SU-DHL-6 (cell line): ENCODE results near the gene TELO2.

Source experiments
- H2AFZ ChIP-seq: fragments of 200-600 bp; sonication (generic); 2 replicates; pipeline ENCODE4 v1.6.1; 2014; ENCODE audit warnings: low read depth, mild to moderate bottlenecking, moderate library complexity, mixed read lengths, antibody characterized with exemption, low read length; ENCODE audit not compliant: severe bottlenecking
- H3F3A ChIP-seq: fragments of 200-600 bp; shearing (Covaris generic); 2 replicates; pipeline ENCODE4 v1.6.0; 2016; ENCODE audit warnings: antibody characterized with exemption, mild to moderate bottlenecking; ENCODE audit not compliant: insufficient read depth
- H3K27ac ChIP-seq: fragments of 200-600 bp; sonication (generic); 2 replicates; pipeline ENCODE4 v1.5.1; 2016; ENCODE audit warnings: low read depth, mild to moderate bottlenecking, low read length, moderate library complexity, mixed read lengths
- H3K27me3 ChIP-seq: fragments of 200-600 bp; sonication (generic), shearing (Covaris generic); 2 replicates; pipeline ENCODE4 v1.6.0; 2014; ENCODE audit warnings: mild to moderate bottlenecking, low read length
- H3K36me3 ChIP-seq: fragments of 200-600 bp; sonication (generic); 2 replicates; pipeline ENCODE4 v1.6.1; 2014; ENCODE audit warnings: mild to moderate bottlenecking, low read length, mixed read lengths
- H3K4me2 ChIP-seq: fragments of 300-600, 200-600 bp; shearing (Covaris generic), sonication (generic); 2 replicates; pipeline ENCODE4 v1.6.0; 2014; ENCODE audit warnings: low read length, low read depth, mild to moderate bottlenecking; ENCODE audit not compliant: poor library complexity, severe bottlenecking
- H3K4me3 ChIP-seq: fragments of 200-600 bp; sonication (generic); 2 replicates; pipeline ENCODE4 v1.5.1; 2014; ENCODE audit warnings: antibody characterized with exemption, low read length, mild to moderate bottlenecking, mixed read lengths; ENCODE audit not compliant: insufficient read depth, poor library complexity, severe bottlenecking
- H3K79me2 ChIP-seq: fragments of 200-600 bp; sonication (generic); 2 replicates; pipeline ENCODE4 v1.6.1; 2014; ENCODE audit warnings: mild to moderate bottlenecking, low read length, moderate library complexity; ENCODE audit not compliant: insufficient read depth
- H3K9ac ChIP-seq: fragments of 200-600 bp; sonication (generic); 2 replicates; pipeline ENCODE4 v1.7.0; 2014; ENCODE audit warnings: mild to moderate bottlenecking, low read length
- H3K9me2 ChIP-seq: fragments of 200-600 bp; sonication (generic); replicated peaks from 2 replicates; pipeline ENCODE4 v1.6.1; 2014; ENCODE audit warnings: low read length; ENCODE audit not compliant: insufficient read depth
- H3K9me3 ChIP-seq: fragments of 200-600 bp; sonication (generic); 2 replicates; pipeline ENCODE4 v1.6.1; 2014; ENCODE audit warnings: low read length, mixed read lengths; ENCODE audit not compliant: insufficient read depth
- H4K20me1 ChIP-seq: fragments of 200-600 bp; sonication (generic); 2 replicates; pipeline ENCODE4 v1.6.1; 2014; ENCODE audit warnings: low read depth, mild to moderate bottlenecking, antibody characterized with exemption, low read length, moderate library complexity, mixed read lengths
- CTCF ChIP-seq: fragments of 200-600 bp; sonication (generic); IDR thresholded peaks from one replicate; pipeline ENCODE4 v1.5.1; 2017; ENCODE audit warnings: antibody characterized with exemption, mild to moderate bottlenecking, low read length, moderate library complexity; ENCODE audit not compliant: insufficient read depth, poor library complexity, severe bottlenecking
- EZH2phosphoT487 ChIP-seq: fragments of 200-600 bp; sonication (generic), shearing (Covaris generic); conservative IDR thresholded peaks from 2 replicates; pipeline ENCODE4 v1.6.1; 2018; ENCODE audit warnings: mild to moderate bottlenecking, antibody characterized with exemption, low read length, moderate library complexity, mixed read lengths

The TELO2 gene

GRCh38 chr16:1530349-1530882, 37.3 kb downstream of the TELO2 start:
- Histone ChIP-seq H3K79me2 (no peaks in the 10 kb centered on the region), H3K9me2 (no peaks in the 10 kb centered on the region), H4K20me1 (no peaks in the 10 kb centered on the region), H3K9me3 (no peaks in the 10 kb centered on the region), H3K4me3 (no peak overlapping the region), H3K4me2 (no peak overlapping the region), H3F3A (no peaks in the 10 kb centered on the region), H3K27me3 (no peaks in the 10 kb centered on the region), H3K27ac (no peak overlapping the region), H3K36me3 (no peaks in the 10 kb centered on the region), H2AFZ (no peak overlapping the region), H3K9ac (no peak overlapping the region)
- TF ChIP-seq EZH2phosphoT487 (no peak), CTCF (no peak)

GRCh38 chr16:1530883-1531637, 37.9 kb downstream of the TELO2 start:
- Histone ChIP-seq H3K36me3 (no peaks in the 10 kb centered on the region), H4K20me1 (no peaks in the 10 kb centered on the region), H3K27me3 (no peaks in the 10 kb centered on the region), H3K4me3 (no peak overlapping the region), H2AFZ (no peak overlapping the region), H3K9me3 (no peaks in the 10 kb centered on the region), H3K79me2 (no peaks in the 10 kb centered on the region), H3K9me2 (no peaks in the 10 kb centered on the region), H3K9ac (no peak overlapping the region), H3F3A (no peaks in the 10 kb centered on the region), H3K27ac (no peak overlapping the region), H3K4me2 (no peak overlapping the region)
- TF ChIP-seq CTCF (no peak), EZH2phosphoT487 (no peak)

- Histone ChIP-seq H3K4me3 (no peak overlapping the region), H3F3A (no peaks in the 10 kb centered on the region), H2AFZ (no peak overlapping the region), H3K4me2 (no peak overlapping the region), H4K20me1 (no peaks in the 10 kb centered on the region), H3K9me2 (no peaks in the 10 kb centered on the region), H3K36me3 (no peaks in the 10 kb centered on the region), H3K9me3 (no peaks in the 10 kb centered on the region), H3K27ac (no peak overlapping the region), H3K27me3 (no peaks in the 10 kb centered on the region), H3K79me2 (no peaks in the 10 kb centered on the region), H3K9ac (no peak overlapping the region)
- TF ChIP-seq CTCF (no peak), EZH2phosphoT487 (no peak)
These were observed 38.4 kb downstream of the TELO2 start for GRCh38 chr16:1531638-1531910.
